ENCODE data around the gene MEPCE. TPM values are rescaled to one million over a fixed set of nuclear protein-coding genes. Genes with fewer than 3 reads are reported as not detected.

The MEPCE gene
- total RNA-seq, 1 donor from 2014 or later: 36.3 TPM

DNA sequence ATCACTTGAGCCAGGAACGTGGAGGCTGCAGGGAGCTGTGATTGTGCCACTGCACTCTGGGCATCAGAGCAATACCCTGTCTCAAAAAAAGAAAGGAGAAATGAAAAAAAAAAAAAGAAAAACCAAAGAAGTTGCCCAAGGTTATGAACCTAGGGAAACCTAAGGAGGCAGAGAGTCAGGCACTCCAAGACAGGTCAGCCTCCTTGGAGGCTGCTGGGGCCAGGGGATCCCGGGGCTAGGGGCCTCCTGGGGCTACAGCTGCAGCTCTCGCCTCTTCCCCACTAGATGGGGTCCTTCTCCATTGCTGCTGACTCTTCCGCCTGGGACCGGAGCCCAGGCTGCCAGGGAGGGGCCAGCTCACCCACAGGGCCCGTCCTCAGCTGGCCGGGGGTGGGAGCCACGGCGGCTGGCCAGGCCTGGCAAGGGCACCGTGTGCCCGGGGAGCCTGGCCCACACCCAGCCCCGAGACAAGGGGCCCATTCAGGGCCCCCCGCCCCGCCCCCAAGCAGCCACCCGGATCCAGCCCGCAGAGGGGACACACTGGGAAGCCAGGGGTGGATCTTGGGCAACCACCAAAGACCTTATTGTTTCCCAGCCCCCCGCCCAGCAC, 36.2 kb downstream of the MEPCE start:
- Histone ChIP-seq H3K27me3 (no peaks in the 10 kb centered on the region), H3K27ac (peak overlapping the region; percentile 42), H3K9me3 (no peaks in the 10 kb centered on the region), H3K36me3 (peaks cover 32% of the 10 kb centered on the region), H3K4me1 (peaks cover 16% of the 10 kb centered on the region), H3K4me3 (no peak overlapping the region)
- intact Hi-C loops (cut with DNase I): loop anchor here (5.0 kb wide), 1 partner anchor 96 kb away; no protein-coding TSS in a partner anchor
- peak; percentile 90 for ATAC-seq
- DNase-seq: peak; percentile 86
- TF ChIP-seq, protein P1, sequence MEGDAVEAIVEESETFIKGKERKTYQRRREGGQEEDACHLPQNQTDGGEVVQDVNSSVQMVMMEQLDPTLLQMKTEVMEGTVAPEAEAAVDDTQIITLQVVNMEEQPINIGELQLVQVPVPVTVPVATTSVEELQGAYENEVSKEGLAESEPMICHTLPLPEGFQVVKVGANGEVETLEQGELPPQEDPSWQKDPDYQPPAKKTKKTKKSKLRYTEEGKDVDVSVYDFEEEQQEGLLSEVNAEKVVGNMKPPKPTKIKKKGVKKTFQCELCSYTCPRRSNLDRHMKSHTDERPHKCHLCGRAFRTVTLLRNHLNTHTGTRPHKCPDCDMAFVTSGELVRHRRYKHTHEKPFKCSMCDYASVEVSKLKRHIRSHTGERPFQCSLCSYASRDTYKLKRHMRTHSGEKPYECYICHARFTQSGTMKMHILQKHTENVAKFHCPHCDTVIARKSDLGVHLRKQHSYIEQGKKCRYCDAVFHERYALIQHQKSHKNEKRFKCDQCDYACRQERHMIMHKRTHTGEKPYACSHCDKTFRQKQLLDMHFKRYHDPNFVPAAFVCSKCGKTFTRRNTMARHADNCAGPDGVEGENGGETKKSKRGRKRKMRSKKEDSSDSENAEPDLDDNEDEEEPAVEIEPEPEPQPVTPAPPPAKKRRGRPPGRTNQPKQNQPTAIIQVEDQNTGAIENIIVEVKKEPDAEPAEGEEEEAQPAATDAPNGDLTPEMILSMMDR (IDR thresholded peaks at IDR 0.05): peak; percentile 68

DNA sequence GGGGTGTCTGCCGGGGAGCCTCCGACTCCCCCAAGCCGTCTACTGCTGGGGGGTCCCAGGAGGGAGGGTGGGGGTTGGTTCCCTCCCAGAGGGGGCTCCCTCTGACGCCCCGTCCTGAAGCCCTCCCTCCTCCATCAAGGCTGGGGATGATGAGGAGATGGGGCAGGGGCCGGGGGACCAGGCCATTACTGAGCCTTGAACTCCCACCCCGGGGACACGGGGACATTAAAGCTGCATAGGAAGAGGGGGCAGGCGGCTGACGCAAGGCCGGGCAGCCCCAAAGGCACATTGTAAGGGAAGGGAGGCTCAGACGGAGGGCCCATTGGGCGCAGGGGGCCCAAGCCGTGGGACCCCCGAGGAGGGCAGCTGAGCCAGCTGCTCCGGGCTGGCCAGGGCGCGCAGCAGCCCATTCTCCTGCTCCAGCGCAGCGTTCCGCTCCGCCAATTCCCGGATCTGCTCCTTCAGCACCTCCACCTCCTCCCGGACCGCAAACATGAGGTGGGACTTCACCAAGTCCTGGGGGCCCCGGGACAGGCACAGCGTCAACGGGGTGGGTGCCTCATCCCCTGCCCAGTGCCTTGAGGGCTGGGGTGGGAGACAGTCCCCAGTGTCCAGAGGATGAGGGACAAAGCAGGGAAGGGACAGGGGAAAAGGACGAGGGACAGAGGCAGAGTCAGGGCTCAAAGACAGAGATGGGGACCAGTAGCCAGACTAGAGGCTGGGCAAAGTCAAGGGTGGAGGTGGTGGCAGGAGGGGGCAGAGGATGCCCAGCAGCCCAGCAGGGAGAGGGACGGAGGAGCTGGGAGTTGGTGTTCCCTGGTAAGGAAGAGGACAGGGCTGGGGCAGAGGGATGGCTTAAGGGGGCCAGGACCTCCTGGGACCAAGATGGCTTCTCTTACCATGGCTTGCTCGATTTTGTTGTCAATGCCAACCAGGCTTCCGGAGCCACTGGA, 37.3 kb downstream of the MEPCE start:
- Histone ChIP-seq H3K4me1 (peaks cover 16% of the 10 kb centered on the region), H3K9me3 (no peaks in the 10 kb centered on the region), H3K4me3 (no peak overlapping the region), H3K36me3 (peaks cover 37% of the 10 kb centered on the region), H3K27ac (no peak overlapping the region), H3K27me3 (no peaks in the 10 kb centered on the region)
- ATAC-seq: no peak
- TF ChIP-seq, protein P1 (IDR thresholded peaks at IDR 0.05): no peak
- no peak for DNase-seq
- intact Hi-C loops (cut with DNase I): loop anchor here (5.0 kb wide), 1 partner anchor 95 kb away; no protein-coding TSS in a partner anchor

DNA sequence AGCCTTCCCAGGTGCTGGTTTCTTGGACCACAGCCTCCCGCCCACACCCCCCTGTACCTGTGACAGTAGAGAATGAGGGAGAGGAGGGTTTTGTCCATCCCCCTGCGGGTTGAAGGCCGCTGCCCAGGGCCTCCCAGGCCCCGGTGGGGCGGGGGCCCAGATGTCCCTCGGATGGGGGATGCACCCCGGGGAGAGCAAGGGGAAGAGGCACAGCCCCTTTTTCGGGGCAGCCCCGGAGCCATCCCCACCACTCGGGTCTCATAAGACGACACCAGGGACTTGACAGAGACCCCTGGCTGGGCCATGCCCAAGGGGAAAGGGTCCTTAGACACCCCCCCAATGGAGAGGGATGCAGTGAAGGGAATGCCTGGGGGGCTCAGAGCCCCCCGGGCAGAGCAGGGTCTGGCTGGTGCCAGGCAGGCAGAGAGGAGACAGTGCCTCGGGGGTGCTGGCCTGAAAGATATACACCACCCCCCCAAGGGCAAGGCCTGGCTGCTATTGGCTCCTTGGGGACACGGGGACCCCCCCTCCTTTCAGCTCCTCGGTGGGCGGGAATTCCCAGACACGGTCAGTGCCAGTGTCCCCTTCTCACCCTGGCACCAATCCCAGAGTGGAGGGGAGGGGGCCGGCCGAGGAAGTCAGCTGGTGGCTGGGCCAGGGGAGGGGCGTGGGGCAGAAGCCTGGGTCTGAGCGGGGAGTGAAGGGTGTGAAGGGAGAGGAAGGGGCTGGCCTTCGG, 38.2 kb downstream of the MEPCE start:
- Histone ChIP-seq H3K4me1 (peaks cover 21% of the 10 kb centered on the region), H3K36me3 (peaks cover 37% of the 10 kb centered on the region), H3K4me3 (no peak overlapping the region), H3K27ac (no peak overlapping the region), H3K9me3 (no peaks in the 10 kb centered on the region), H3K27me3 (no peaks in the 10 kb centered on the region)
- DNase-seq (no peak), ATAC-seq (no peak)
- TF ChIP-seq, protein P1 (IDR thresholded peaks at IDR 0.05): no peak
- intact Hi-C loops (cut with DNase I): loop anchor here (5.0 kb wide), 1 partner anchor 94 kb away; no protein-coding TSS in a partner anchor

DNA sequence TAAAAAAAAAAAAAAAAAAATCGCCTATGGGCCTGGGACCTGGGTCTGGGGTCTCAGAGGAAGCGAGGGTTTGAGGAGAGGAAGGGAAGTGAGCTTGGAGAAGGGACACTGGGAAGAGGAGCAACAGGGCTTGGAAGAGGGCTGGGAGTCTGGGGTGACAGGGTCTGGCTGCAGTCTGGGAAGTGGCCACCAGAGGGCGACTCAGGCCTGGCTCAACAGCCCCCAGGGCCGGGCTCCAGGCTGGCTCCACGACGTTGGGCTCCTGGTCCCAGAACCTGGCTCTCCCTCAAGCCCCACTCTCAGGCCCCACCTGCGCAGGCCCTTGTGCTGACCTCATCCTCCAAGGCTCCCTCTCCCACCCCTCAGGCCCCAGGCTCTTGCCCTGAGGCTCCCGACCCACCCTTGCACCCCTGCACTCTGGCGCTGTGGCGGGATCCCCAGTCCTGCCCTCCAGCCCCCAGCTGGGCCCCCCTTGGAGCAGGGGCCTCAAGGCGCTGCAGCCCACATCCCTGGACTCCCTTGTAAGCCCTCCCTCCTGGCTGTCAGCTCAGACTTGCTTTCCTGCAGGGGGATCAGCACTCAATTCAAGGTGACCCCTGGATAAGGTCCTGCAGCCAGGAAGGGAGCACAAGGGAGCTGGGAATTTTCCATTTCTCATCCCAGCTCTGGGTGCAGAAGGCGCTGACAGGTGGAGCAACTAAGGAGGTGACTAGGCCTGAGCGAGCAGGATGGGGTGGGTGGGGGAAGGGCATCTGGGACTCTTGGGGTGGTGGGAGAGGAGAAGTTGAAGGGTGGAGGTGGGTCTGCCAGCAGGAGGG, 39.8 kb downstream of the MEPCE start:
- Histone ChIP-seq H3K9me3 (no peaks in the 10 kb centered on the region), H3K4me1 (peaks cover 35% of the 10 kb centered on the region), H3K36me3 (peaks cover 52% of the 10 kb centered on the region), H3K4me3 (no peak overlapping the region), H3K27ac (no peak overlapping the region), H3K27me3 (no peaks in the 10 kb centered on the region)
- DNase-seq (peak; percentile 93), ATAC-seq (peak; percentile 88)
- TF ChIP-seq, protein P1 (IDR thresholded peaks at IDR 0.05): peak; percentile 92
- intact Hi-C loops (cut with DNase I): loop anchor here (5.0 to 10.0 kb wide), 2 partner anchors 93 to 215 kb away; no protein-coding TSS in a partner anchor

Data from upper lobe of right lung (tissue), 1 donor.